Mesendoderm (in vitro differentiated cells): ENCODE results near the gene ADAMTS7.
"Not testable (repeated sequence)": the region's sequence is repeated elsewhere in the genome, so short reads cannot be mapped to it uniquely, and the experiment has no call there.

Source experiments
- DNase-seq: peaks from one replicate; pipeline ENCODE4 v3.0.0; 2013
- H2AK5ac ChIP-seq: 2 replicates; pipeline ENCODE4 v1.6.1; 2013; ENCODE audit warnings: low read length, inconsistent platforms
- H2BK120ac ChIP-seq: 2 replicates; pipeline ENCODE4 v1.6.1; 2013; ENCODE audit warnings: low read depth, mild to moderate bottlenecking, low read length, moderate library complexity, mixed read lengths
- H2BK15ac ChIP-seq: replicated peaks from 2 replicates; pipeline ENCODE4 v1.6.1; 2013; ENCODE audit warnings: low read depth, mild to moderate bottlenecking, moderate library complexity
- H2BK5ac ChIP-seq: 2 replicates; pipeline ENCODE4 v1.6.1; 2013; ENCODE audit warnings: low read length, inconsistent platforms
- H3K18ac ChIP-seq: 2 replicates; pipeline ENCODE4 v1.6.1; 2013; ENCODE audit warnings: mild to moderate bottlenecking, low read length, mixed read lengths
- H3K23ac ChIP-seq: one replicate; pipeline ENCODE4 v1.6.1; 2013; ENCODE audit warnings: low read length
- H3K27ac ChIP-seq: 2 replicates; pipeline ENCODE4 v1.5.1; 2013; ENCODE audit warnings: low read depth, mild to moderate bottlenecking, inconsistent platforms, low read length, moderate library complexity
- H3K27me3 ChIP-seq: 2 replicates; pipeline ENCODE4 v1.6.1; 2013; ENCODE audit warnings: low read length, control low read depth, mild to moderate bottlenecking, inconsistent platforms; ENCODE audit not compliant: insufficient read depth, poor library complexity
- H3K36me3 ChIP-seq: 2 replicates; pipeline ENCODE4 v1.6.1; 2013; ENCODE audit warnings: low read length, inconsistent platforms; ENCODE audit not compliant: control insufficient read depth, insufficient read depth
- H3K4ac ChIP-seq: one replicate; pipeline ENCODE4 v1.6.1; 2013; ENCODE audit warnings: low read depth, mild to moderate bottlenecking, low read length, moderate library complexity
- H3K4me1 ChIP-seq: 2 replicates; pipeline ENCODE4 v1.6.1; 2013; ENCODE audit warnings: low read depth, low read length, inconsistent platforms; ENCODE audit not compliant: control insufficient read depth
- H3K4me2 ChIP-seq: 2 replicates; pipeline ENCODE4 v1.6.1; 2013; ENCODE audit warnings: low read length
- H3K4me3 ChIP-seq: 2 replicates; pipeline ENCODE4 v1.5.1; 2013; ENCODE audit warnings: mild to moderate bottlenecking, low read length
- H3K56ac ChIP-seq: one replicate; pipeline ENCODE4 v1.6.1; 2013; ENCODE audit warnings: low read length
- H3K79me1 ChIP-seq: 2 replicates; pipeline ENCODE4 v1.6.1; 2013; ENCODE audit warnings: low read length, inconsistent platforms
- H3K79me2 ChIP-seq: 2 replicates; pipeline ENCODE4 v1.6.1; 2013; ENCODE audit warnings: mild to moderate bottlenecking, low read length; ENCODE audit not compliant: control insufficient read depth, insufficient read depth
- H3K9ac ChIP-seq: 2 replicates; pipeline ENCODE4 v1.6.1; 2013; ENCODE audit warnings: low read length, inconsistent platforms
- H4K5ac ChIP-seq: one replicate; pipeline ENCODE4 v1.6.1; 2013; ENCODE audit warnings: low read length
- H4K8ac ChIP-seq: one replicate; pipeline ENCODE4 v1.6.1; 2013; ENCODE audit warnings: low read depth, mild to moderate bottlenecking, control low read depth, low read length, moderate library complexity
- WGBS: extraction: QIAGEN DNeasy Blood & Tissue Kit; methylation state at CpG from one replicate; pipeline ENCODE4 v1.1.7; 2013; ENCODE audit warnings: low lambda C conversion rate, missing lambda C conversion rate; ENCODE audit not compliant: insufficient coverage; ENCODE audit errors: extremely low coverage; 5-methylcytosine and 5-hydroxymethylcytosine counted together

The ADAMTS7 gene

GRCh38 chr15:78750974-78751601 lies 60.2 kb downstream of the ADAMTS7 start:
- not testable (repeated sequence) for H3K56ac ChIP-seq, H2BK5ac ChIP-seq, H3K18ac ChIP-seq, H2AK5ac ChIP-seq, H4K8ac ChIP-seq, H3K23ac ChIP-seq, H3K27ac ChIP-seq, H3K4me3 ChIP-seq, H2BK120ac ChIP-seq, H2BK15ac ChIP-seq, H3K36me3 ChIP-seq, H3K79me1 ChIP-seq, H3K27me3 ChIP-seq, H4K5ac ChIP-seq, H3K4me2 ChIP-seq, H3K9ac ChIP-seq, H3K4ac ChIP-seq, H3K4me1 ChIP-seq, H3K79me2 ChIP-seq
- DNase-seq: peak; percentile 90
- no CpG with 5 or more reads among the region's 28 CpGs for WGBS

DNA sequence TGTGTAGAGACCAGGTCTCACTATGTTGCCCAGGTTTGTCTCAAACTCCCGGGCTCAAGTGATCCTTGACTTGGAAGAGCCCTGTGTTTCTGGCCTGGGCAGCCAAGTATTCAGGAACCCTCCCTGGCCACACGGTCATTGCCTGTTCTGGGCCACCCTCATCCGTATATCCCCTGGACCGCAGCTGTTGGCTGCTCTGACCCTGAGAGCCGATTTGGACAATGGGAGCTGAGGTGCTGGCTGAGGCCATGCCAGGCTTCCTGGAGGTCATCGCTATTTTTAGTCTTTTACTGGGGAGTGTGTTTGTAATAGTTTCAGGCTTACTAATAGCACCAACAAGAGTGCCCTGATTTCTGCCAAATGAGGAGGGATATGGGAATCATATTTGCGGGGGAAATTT lies 60.7 kb downstream of the ADAMTS7 start:
- Histone ChIP-seq H3K4me3 (no peak overlapping the region), H3K27ac (no peak overlapping the region)
- WGBS: no CpG with 5 or more reads among the region's 7 CpGs

GRCh38 chr15:78749831-78750230 lies 61.4 kb downstream of the ADAMTS7 start:
- no peaks in the 10 kb centered on the region for H3K79me1 ChIP-seq
- H3K79me2 ChIP-seq: no peaks in the 10 kb centered on the region
- no peak overlapping the region for H2BK15ac ChIP-seq
- H3K36me3 ChIP-seq: no peaks in the 10 kb centered on the region
- DNase-seq: no peak
- H3K27ac ChIP-seq: no peak overlapping the region
- H3K4me3 ChIP-seq: no peak overlapping the region
- no peak overlapping the region for H3K4me2 ChIP-seq
- no peak overlapping the region for H3K23ac ChIP-seq
- no peak overlapping the region for H4K5ac ChIP-seq
- H3K9ac ChIP-seq: no peak overlapping the region
- H3K4ac ChIP-seq: no peak overlapping the region
- H3K4me1 ChIP-seq: no peaks in the 10 kb centered on the region
- H4K8ac ChIP-seq: no peak overlapping the region
- no peak overlapping the region for H2BK120ac ChIP-seq
- H2BK5ac ChIP-seq: no peak overlapping the region
- no CpG with 5 or more reads among the region's 17 CpGs for WGBS
- no peak overlapping the region for H2AK5ac ChIP-seq
- no peak overlapping the region for H3K56ac ChIP-seq
- no peaks in the 10 kb centered on the region for H3K27me3 ChIP-seq
- H3K18ac ChIP-seq: no peak overlapping the region

More for the DNA sequence above, 60.7 kb downstream of the ADAMTS7 start:
- no peak overlapping the region for H3K4ac ChIP-seq
- H2BK120ac ChIP-seq: no peak overlapping the region
- no peaks in the 10 kb centered on the region for H3K79me1 ChIP-seq
- H2BK15ac ChIP-seq: no peak overlapping the region
- no peak overlapping the region for H3K23ac ChIP-seq
- H3K4me1 ChIP-seq: no peaks in the 10 kb centered on the region
- H3K9ac ChIP-seq: no peak overlapping the region
- H3K36me3 ChIP-seq: no peaks in the 10 kb centered on the region
- no peak overlapping the region for H2AK5ac ChIP-seq
- H3K18ac ChIP-seq: no peak overlapping the region
- no peak overlapping the region for H4K8ac ChIP-seq
- H3K79me2 ChIP-seq: no peaks in the 10 kb centered on the region
- no peak for DNase-seq
- no peak overlapping the region for H3K56ac ChIP-seq
- no peak overlapping the region for H3K4me2 ChIP-seq
- H4K5ac ChIP-seq: no peak overlapping the region
- no peaks in the 10 kb centered on the region for H3K27me3 ChIP-seq
- H2BK5ac ChIP-seq: no peak overlapping the region

GRCh38 chr15:78747877-78748276 lies 63.4 kb downstream of the ADAMTS7 start:
- not testable (repeated sequence) for H3K4ac ChIP-seq, H3K9ac ChIP-seq, H3K18ac ChIP-seq, H3K27me3 ChIP-seq, H3K56ac ChIP-seq, H3K27ac ChIP-seq, H2AK5ac ChIP-seq, H3K36me3 ChIP-seq, DNase-seq, H4K5ac ChIP-seq, H3K4me3 ChIP-seq, H2BK15ac ChIP-seq, H2BK120ac ChIP-seq, H3K79me2 ChIP-seq, H3K23ac ChIP-seq, H3K79me1 ChIP-seq, H3K4me2 ChIP-seq, H4K8ac ChIP-seq, H3K4me1 ChIP-seq, H2BK5ac ChIP-seq
- no CpG with 5 or more reads among the region's 7 CpGs for WGBS

DNA sequence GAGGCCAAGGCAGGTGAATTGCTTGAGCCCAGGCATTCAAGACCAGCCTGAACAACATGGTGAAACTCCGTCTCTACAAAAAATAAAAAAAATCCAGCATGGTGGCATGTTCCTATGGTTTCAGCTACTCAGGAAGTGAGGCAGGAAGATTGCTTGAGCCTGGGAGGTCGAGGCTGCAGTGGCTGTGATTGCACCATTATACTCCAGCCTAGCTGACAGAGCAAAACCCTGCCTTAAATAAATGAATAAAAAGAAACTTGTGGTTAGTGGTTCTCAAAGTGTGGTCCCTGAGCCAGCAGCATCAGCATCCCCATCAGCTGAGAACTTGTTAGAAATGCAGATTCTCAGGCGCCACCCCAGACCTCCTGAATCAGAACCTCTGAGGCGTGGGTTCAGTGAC lies 69.6 kb downstream of the ADAMTS7 start:
- H3K56ac ChIP-seq, H3K36me3 ChIP-seq, H3K4me2 ChIP-seq, H2AK5ac ChIP-seq, H3K4me1 ChIP-seq, H2BK120ac ChIP-seq, H3K79me1 ChIP-seq, H2BK15ac ChIP-seq, H3K9ac ChIP-seq, H3K4me3 ChIP-seq, H4K8ac ChIP-seq, H3K79me2 ChIP-seq, H3K23ac ChIP-seq, H3K18ac ChIP-seq, H3K4ac ChIP-seq, H4K5ac ChIP-seq, H3K27me3 ChIP-seq, H2BK5ac ChIP-seq, DNase-seq, H3K27ac ChIP-seq: not testable (repeated sequence)
- no CpG with 5 or more reads among the region's 4 CpGs for WGBS

GRCh38 chr15:78740904-78741274 lies 70.4 kb downstream of the ADAMTS7 start:
- no peak overlapping the region for H3K9ac ChIP-seq
- H4K8ac ChIP-seq: no peak overlapping the region
- no peak overlapping the region for H2AK5ac ChIP-seq
- no peaks in the 10 kb centered on the region for H3K79me2 ChIP-seq
- H4K5ac ChIP-seq: no peak overlapping the region
- no peaks in the 10 kb centered on the region for H3K4me1 ChIP-seq
- no peak overlapping the region for H2BK5ac ChIP-seq
- H3K79me1 ChIP-seq: no peaks in the 10 kb centered on the region
- no peak overlapping the region for H3K4me3 ChIP-seq
- DNase-seq: no peak
- H3K18ac ChIP-seq: no peak overlapping the region
- no peaks in the 10 kb centered on the region for H3K36me3 ChIP-seq
- H3K27me3 ChIP-seq: no peaks in the 10 kb centered on the region
- no peak overlapping the region for H3K23ac ChIP-seq
- H2BK120ac ChIP-seq: no peak overlapping the region
- H3K56ac ChIP-seq: no peak overlapping the region
- no peak overlapping the region for H2BK15ac ChIP-seq
- no peak overlapping the region for H3K4me2 ChIP-seq
- no CpG with 5 or more reads among the region's 7 CpGs for WGBS
- no peak overlapping the region for H3K4ac ChIP-seq
- H3K27ac ChIP-seq: no peak overlapping the region
